HCT116 (cell line): ENCODE results near the gene CAVIN1. TPM values are rescaled to one million over a fixed set of nuclear protein-coding genes. Genes with fewer than 3 reads are reported as not detected.

Experiments
- ATAC-seq: fragments of 200-7000 bp; cut with Tn5 transposase; 2 replicates; pipeline ENCODE4 v1.9.1; 2020; ENCODE audit warnings: mild to moderate bottlenecking, moderate library complexity
- BruUV-seq: library from RNA; stranded (reverse); fragments of 400-500 nt; replicated peaks from 2 replicates; lab custom pipeline; 2021; lab: Mats Ljungman, UMichigan
- CTCF ChIA-PET: fragments of 300-600 bp; sonication (Branson Sonifier 250); formaldehyde crosslinking; loops from one replicate; lab custom pipeline; 2021; ENCODE audit warnings: antibody characterized with exemption; lab: Charles Lee
- POLR2A ChIA-PET: fragments of 300-600, 350-600 bp; sonication (Branson Sonifier 250); formaldehyde crosslinking; loops from one replicate; lab custom pipeline; 2021; ENCODE audit warnings: antibody characterized with exemption; lab: Charles Lee
- RAD21 ChIA-PET, 2 experiments: fragments of 300-600 bp; sonication (Branson Sonifier 250); formaldehyde crosslinking; loops; one replicate each; lab custom pipeline; 2023; ENCODE audit warnings: low total read pairs in 2 of 2; ENCODE audit not compliant: uncharacterized antibody in 2 of 2, unreplicated experiment in 2 of 2, low non-redundant PET in 1 of 2; lab: Charles Lee
- DNase-seq: peaks from one replicate; pipeline ENCODE4 v3.0.0-alpha.2; 2010; ENCODE audit warnings: low read depth, low spot score
- H2AFZ ChIP-seq: fragments of 200-600 bp; shearing (Covaris generic), sonication (generic); 2 replicates; pipeline ENCODE4 v1.6.1; 2017; ENCODE audit warnings: low read depth, mixed run types, mixed read lengths, antibody characterized with exemption, low read length; ENCODE audit not compliant: poor library complexity, severe bottlenecking
- H3K27ac ChIP-seq: 2 replicates; pipeline ENCODE4 v1.5.1; 2012; ENCODE audit warnings: low read depth, low read length
- H3K27me3 ChIP-seq: fragments of 200-600 bp; sonication (generic); 2 replicates; pipeline ENCODE4 v1.6.1; 2016; ENCODE audit warnings: mixed run types, low read length, mixed read lengths; ENCODE audit not compliant: insufficient read depth
- H3K36me3 ChIP-seq, 2 experiments: fragments of 200-500 bp in 1 of 2; fragments of 200-600 bp in 1 of 2; sonication (Bioruptor generic) in 1 of 2; sonication (generic) in 1 of 2; 2 replicates each; pipeline versions ENCODE4 v1.5.1 to v1.6.1; 2014 to 2016; ENCODE audit warnings: low read length in 2 of 2, inconsistent platforms in 1 of 2, mixed read lengths in 1 of 2, mixed run types in 1 of 2; ENCODE audit not compliant: insufficient read depth in 2 of 2, control insufficient read depth in 1 of 2
- H3K4me1 ChIP-seq, 2 experiments: fragments of 200-600 bp in 1 of 2; sonication (generic) in 1 of 2; 2 replicates each; pipeline versions ENCODE4 v1.5.1 to v1.6.1; 2012 to 2017; ENCODE audit warnings: low read length in 2 of 2, inconsistent platforms in 1 of 2, mild to moderate bottlenecking in 1 of 2, mixed read lengths in 1 of 2, mixed run types in 1 of 2, moderate library complexity in 1 of 2; ENCODE audit not compliant: insufficient read depth in 2 of 2, control insufficient read depth in 1 of 2
- H3K4me2 ChIP-seq: fragments of 200-600 bp; sonication (generic); 2 replicates; pipeline ENCODE4 v1.6.1; 2017; ENCODE audit warnings: mixed run types, low read length, mixed read lengths
- H3K4me3 ChIP-seq, 2 experiments: fragments of 200-600 bp in 1 of 2; sonication (generic) in 1 of 2; replicated peaks in 1 of 2; 2 replicates each; pipeline ENCODE4 v1.5.1; 2011 to 2016; ENCODE audit warnings: low read length in 2 of 2, control low read depth in 1 of 2, low read depth in 1 of 2, mild to moderate bottlenecking in 1 of 2, mixed read lengths in 1 of 2, mixed run types in 1 of 2
- H3K79me2 ChIP-seq: fragments of 200-600 bp; sonication (generic); 2 replicates; pipeline ENCODE4 v1.6.1; 2017; ENCODE audit warnings: mild to moderate bottlenecking, mixed run types, low read length, moderate library complexity, mixed read lengths; ENCODE audit not compliant: insufficient read depth
- H3K9ac ChIP-seq: fragments of 200-600 bp; sonication (generic); 2 replicates; pipeline ENCODE4 v1.6.1; 2016; ENCODE audit warnings: low read length, mixed read lengths
- H3K9me2 ChIP-seq: fragments of 200-600 bp; sonication (generic), shearing (Covaris generic); 2 replicates; pipeline ENCODE4 v1.6.1; 2017; ENCODE audit warnings: mixed run types, mild to moderate bottlenecking, moderate library complexity; ENCODE audit not compliant: insufficient read depth
- H3K9me3 ChIP-seq, 2 experiments: fragments of 200-500 bp in 1 of 2; fragments of 200-600 bp in 1 of 2; sonication (Bioruptor generic) in 1 of 2; sonication (generic) in 1 of 2; 2 replicates each; pipeline ENCODE4 v1.6.1; 2014 to 2017; ENCODE audit warnings: low read length in 2 of 2, mixed read lengths in 2 of 2, inconsistent platforms in 1 of 2, low read depth in 1 of 2, mild to moderate bottlenecking in 1 of 2, mixed run types in 1 of 2, moderate library complexity in 1 of 2; ENCODE audit not compliant: control insufficient read depth in 1 of 2, insufficient read depth in 1 of 2
- H4K20me1 ChIP-seq: fragments of 200-600 bp; sonication (generic), shearing (Covaris generic); 2 replicates; pipeline ENCODE4 v1.6.1; 2017; ENCODE audit warnings: mixed run types, mild to moderate bottlenecking, moderate library complexity; ENCODE audit not compliant: insufficient read depth
- CEBPB ChIP-seq: IDR thresholded peaks from 2 replicates; pipeline ENCODE4 v1.6.1; 2012; ENCODE audit warnings: low read depth
- CTCF ChIP-seq, 3 experiments: fragments of 200-600 bp in 1 of 3; sonication (generic) in 1 of 3; IDR thresholded peaks in 2 of 3; conservative IDR thresholded peaks in 1 of 3; 2 replicates each; pipeline ENCODE4 v1.5.1; 2012 to 2017; ENCODE audit warnings: low read depth in 2 of 3, low read length in 2 of 3, antibody characterized with exemption in 1 of 3, borderline replicate concordance in 1 of 3, control low read depth in 1 of 3, mild to moderate bottlenecking in 1 of 3, mixed read lengths in 1 of 3, mixed run types in 1 of 3, moderate library complexity in 1 of 3; ENCODE audit not compliant: insufficient read depth in 1 of 3
- EZH2 ChIP-seq: fragments of 200-600 bp; sonication (generic); IDR thresholded peaks from 2 replicates; pipeline ENCODE4 v1.6.1; 2017; ENCODE audit warnings: antibody characterized with exemption, mixed run types
- EZH2phosphoT487 ChIP-seq: fragments of 200-600 bp; IDR thresholded peaks from 2 replicates; pipeline ENCODE4 v1.6.1; 2018; ENCODE audit warnings: antibody characterized with exemption, borderline replicate concordance
- FOSL1 ChIP-seq: IDR thresholded peaks from 2 replicates; pipeline ENCODE4 v1.6.1; 2012; ENCODE audit warnings: low read depth
- MAX ChIP-seq: IDR thresholded peaks from 2 replicates; pipeline ENCODE4 v1.6.1; 2012
- POLR2A ChIP-seq: IDR thresholded peaks from 2 replicates; pipeline ENCODE4 v1.7.0; 2011; ENCODE audit warnings: borderline replicate concordance; ENCODE audit not compliant: insufficient read depth, insufficient read length; ENCODE audit errors: extremely low read depth
- SIN3A ChIP-seq: IDR thresholded peaks from 2 replicates; pipeline ENCODE4 v1.6.1; 2012; ENCODE audit warnings: low read depth
- TCF7L2 ChIP-seq: IDR thresholded peaks from 2 replicates; pipeline ENCODE4 v1.7.0; 2011; ENCODE audit warnings: borderline replicate concordance, inconsistent platforms; ENCODE audit not compliant: insufficient read depth, insufficient read length; ENCODE audit errors: extremely low read depth
- intact Hi-C: fragments of 100-400 bp; cut with micrococcal nuclease; formaldehyde crosslinking; loops from 2 replicates; pipeline ENCODE4 v1.10.0; 2022
- total RNA-seq: library from RNA; stranded (reverse); gene quantifications from one replicate; pipeline ENCODE4 v1.2.1, GENCODE V29; 2021; ENCODE audit not compliant: unreplicated experiment
- TF ChIP-seq, protein P1 (sequence below): IDR thresholded peaks from 2 replicates; pipeline ENCODE4 v1.6.1; 2011; ENCODE audit warnings: mild to moderate bottlenecking, low read length, moderate library complexity; ENCODE audit not compliant: insufficient replicate concordance; ENCODE audit errors: extremely low read depth
- TF ChIP-seq, protein P2 (sequence below): IDR thresholded peaks from 2 replicates; pipeline ENCODE4 v1.6.1; 2012

Gene CAVIN1
- total RNA-seq, 1 experiment from 2014 or later, result 79.7 TPM

DNA sequence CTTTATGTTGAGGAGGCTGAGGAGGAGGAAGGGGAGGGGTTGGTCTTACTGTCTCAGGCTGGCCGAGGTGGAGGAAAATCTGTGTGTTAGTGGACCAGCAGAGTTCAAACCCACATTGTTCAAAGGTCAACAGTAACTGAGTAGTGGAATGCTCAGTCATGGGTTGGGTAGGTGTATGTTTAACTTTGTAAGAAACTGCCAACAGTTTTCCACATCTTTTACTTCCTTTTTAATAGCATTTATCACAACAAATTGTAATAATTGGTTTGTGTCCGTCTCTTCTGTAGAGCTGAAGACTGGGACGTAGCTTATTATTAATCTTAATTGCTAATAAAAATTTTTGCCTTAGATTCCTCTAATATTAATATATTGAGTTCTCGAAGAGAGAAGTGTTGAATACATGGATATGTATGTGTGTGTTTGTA is 40.9 kb upstream of the CAVIN1 start:
- Histone ChIP-seq H3K27me3 (no peaks in the 10 kb centered on the region), H3K4me1 (peaks cover 10 to 19% of the 10 kb centered on the region in 2 experiments), H3K4me3 (no peak overlapping the region), H3K9me2 (no peaks in the 10 kb centered on the region), H3K9me3 (no peaks in the 10 kb centered on the region), H4K20me1 (no peaks in the 10 kb centered on the region), H3K4me2 (no peak overlapping the region), H3K79me2 (peaks cover 31% of the 10 kb centered on the region), H3K9ac (no peak overlapping the region), H3K27ac (no peak overlapping the region), H3K36me3 (peaks cover 29 to 34% of the 10 kb centered on the region in 2 experiments), H2AFZ (no peak overlapping the region)
- BruUV-seq, result no TSS peak
- POLR2A ChIA-PET, result interaction anchor here (0.6 kb wide), 1 partner anchor 1986 kb away, joined by 3 read pairs; no protein-coding TSS in a partner anchor
- no peak for ATAC-seq
- CTCF ChIA-PET, result no interaction called here
- intact Hi-C loops, result no loop called here
- DNase-seq, result no peak
- RAD21 ChIA-PET, result no interaction called here
- TF ChIP-seq FOSL1 (no peak), MAX (no peak), EZH2phosphoT487 (no peak)

DNA sequence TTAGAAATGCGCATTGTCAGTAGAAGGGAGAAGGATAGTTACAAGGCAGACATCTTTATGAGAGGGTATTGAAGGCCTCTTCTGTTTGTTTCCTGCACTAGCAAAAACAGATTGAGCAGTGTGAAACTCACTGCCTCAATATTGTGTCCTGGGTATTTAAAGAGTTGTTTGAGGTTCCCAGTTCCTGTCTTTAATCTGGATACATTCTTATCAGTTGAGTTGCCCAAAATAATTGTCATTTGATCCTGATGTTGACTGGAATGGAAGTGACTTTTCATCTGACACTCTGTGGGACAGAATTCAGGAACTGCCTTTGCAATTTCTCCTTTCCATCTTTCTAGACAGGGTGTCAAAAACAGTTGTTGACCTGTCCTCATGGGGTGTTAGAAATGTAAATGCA is 37.3 kb upstream of the CAVIN1 start:
- no peak overlapping the region for H3K27ac ChIP-seq
- no peak for ATAC-seq

More for the DNA sequence above, 37.3 kb upstream of the CAVIN1 start:
- ChIA-PET CTCF (no interaction called here), RAD21 (no interaction called here), POLR2A (no interaction called here)
- TF ChIP-seq POLR2A (no peak), FOSL1 (no peak), TCF7L2 (no peak), CEBPB (no peak), CTCF (IDR thresholded peaks at IDR 0.05 in 2 of 3, conservative IDR thresholded peaks at IDR 0.05 in 1 of 3; ENCODE audit: borderline replicate concordance in 1 of 3, insufficient read depth in 1 of 3, low read depth in 2 of 3, low read length in 2 of 3) (no peak), SIN3A (no peak), EZH2 (no peak)
- TF ChIP-seq, protein P1, sequence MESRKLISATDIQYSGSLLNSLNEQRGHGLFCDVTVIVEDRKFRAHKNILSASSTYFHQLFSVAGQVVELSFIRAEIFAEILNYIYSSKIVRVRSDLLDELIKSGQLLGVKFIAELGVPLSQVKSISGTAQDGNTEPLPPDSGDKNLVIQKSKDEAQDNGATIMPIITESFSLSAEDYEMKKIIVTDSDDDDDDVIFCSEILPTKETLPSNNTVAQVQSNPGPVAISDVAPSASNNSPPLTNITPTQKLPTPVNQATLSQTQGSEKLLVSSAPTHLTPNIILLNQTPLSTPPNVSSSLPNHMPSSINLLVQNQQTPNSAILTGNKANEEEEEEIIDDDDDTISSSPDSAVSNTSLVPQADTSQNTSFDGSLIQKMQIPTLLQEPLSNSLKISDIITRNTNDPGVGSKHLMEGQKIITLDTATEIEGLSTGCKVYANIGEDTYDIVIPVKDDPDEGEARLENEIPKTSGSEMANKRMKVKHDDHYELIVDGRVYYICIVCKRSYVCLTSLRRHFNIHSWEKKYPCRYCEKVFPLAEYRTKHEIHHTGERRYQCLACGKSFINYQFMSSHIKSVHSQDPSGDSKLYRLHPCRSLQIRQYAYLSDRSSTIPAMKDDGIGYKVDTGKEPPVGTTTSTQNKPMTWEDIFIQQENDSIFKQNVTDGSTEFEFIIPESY, result no peak
- TF ChIP-seq, protein P2, sequence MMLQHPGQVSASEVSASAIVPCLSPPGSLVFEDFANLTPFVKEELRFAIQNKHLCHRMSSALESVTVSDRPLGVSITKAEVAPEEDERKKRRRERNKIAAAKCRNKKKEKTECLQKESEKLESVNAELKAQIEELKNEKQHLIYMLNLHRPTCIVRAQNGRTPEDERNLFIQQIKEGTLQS, result no peak
- H3K4me2 ChIP-seq, result peak overlapping the region; percentile 93
- no peaks in the 10 kb centered on the region for H3K9me3 ChIP-seq
- BruUV-seq, result no TSS peak
- H3K4me3 ChIP-seq, result peak overlapping the region in 1 of 2 experiments; percentile 78; a peak in 2 of 4 replicates
- H4K20me1 ChIP-seq, result no peaks in the 10 kb centered on the region
- no peaks in the 10 kb centered on the region for H3K27me3 ChIP-seq
- peaks cover 13 to 25% of the 10 kb centered on the region in 2 experiments for H3K4me1 ChIP-seq
- H2AFZ ChIP-seq, result no peak overlapping the region
- H3K36me3 ChIP-seq, result peaks cover 9 to 18% of the 10 kb centered on the region in 2 experiments
- H3K79me2 ChIP-seq, result peaks cover 34% of the 10 kb centered on the region
- intact Hi-C loops, result no loop called here
- peak overlapping the region; percentile 75; the same call in 1 of the 2 replicates for H3K9ac ChIP-seq
- no peak for DNase-seq
- no peaks in the 10 kb centered on the region for H3K9me2 ChIP-seq
